HG02623 (cell line): ENCODE data around the gene MAPK9.

Source experiments
- ATAC-seq: cut with Tn5 transposase; IDR thresholded peaks from one replicate; pipeline ENCODE4 v1.9.1; 2021; ENCODE audit warnings: moderate library complexity; ENCODE audit not compliant: unreplicated experiment

The MAPK9 gene

DNA sequence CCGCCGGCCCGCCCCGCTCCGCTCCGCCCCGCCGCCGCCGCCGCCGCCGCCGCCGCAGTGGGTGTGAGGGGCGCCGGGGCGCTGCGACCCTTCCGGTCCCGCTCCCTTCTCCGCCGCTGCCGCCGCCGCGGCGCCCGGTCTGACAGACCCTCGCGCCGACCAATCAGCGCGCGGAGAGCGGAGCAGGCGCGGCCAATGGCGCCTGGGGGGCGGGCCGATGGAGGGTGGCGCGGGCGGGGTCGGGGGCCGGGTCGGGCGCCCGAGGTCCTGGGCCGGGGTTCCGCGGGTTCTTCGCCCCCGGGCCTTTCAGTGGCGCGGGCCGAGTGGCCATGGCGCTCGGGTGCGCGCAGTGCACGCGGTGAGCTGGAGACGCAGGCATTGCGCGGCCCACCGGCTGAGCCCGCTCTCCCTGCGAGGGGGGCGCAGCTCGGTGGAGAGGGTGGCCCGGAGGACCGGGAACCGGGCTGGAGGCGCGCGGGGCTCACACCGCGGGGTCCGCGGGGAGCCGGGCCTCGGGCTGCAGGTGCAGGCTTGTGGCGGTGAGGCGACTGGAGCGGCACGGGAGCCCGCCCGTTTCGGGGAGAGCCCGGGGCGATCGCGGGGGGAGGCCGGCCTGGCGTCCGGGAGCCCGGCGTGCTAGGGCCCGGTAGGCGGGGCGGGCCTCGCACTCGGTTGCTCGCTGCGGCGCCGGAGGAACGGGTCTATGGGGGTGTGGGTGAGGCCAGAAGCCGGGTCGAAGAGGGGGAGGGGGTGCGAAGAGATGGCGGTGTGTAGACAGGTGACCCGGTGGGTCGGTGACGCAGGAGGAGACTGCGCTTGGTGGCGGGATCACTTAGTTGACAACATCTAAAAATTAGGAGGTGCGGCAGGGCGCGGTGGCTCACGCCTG lies at the start of gene MAPK9:
Gene MAPK9, minus strand, starts transcription at position 141 of the 889 bp plus-strand sequence. CDS start 11,522 bp downstream, outside the sequence.
- peak; percentile 81 for ATAC-seq

DNA sequence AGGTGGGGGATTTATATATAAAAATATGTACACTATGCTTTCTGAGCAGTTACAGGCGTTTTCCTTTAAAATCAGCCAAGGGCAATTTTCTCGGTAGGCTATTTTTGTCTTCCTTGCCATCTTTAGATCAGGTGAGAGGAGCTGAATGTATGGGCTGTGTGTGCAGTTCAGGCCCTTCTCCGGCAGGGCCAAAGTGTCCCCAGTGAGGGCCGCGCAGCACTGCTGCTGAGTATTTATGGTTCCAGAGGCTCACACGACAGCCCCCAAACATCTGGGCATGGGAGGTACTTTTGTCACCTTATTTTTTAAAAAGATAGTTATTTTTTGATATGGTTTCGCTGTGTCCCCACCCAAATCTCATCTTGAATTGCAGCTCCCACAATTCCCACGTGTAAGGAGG lies 49.7 kb upstream of the MAPK9 start:
- ATAC-seq = no peak

GRCh38 chr5:180340856-180341255 lies 49.0 kb upstream of the MAPK9 start:
- no peak for ATAC-seq

DNA sequence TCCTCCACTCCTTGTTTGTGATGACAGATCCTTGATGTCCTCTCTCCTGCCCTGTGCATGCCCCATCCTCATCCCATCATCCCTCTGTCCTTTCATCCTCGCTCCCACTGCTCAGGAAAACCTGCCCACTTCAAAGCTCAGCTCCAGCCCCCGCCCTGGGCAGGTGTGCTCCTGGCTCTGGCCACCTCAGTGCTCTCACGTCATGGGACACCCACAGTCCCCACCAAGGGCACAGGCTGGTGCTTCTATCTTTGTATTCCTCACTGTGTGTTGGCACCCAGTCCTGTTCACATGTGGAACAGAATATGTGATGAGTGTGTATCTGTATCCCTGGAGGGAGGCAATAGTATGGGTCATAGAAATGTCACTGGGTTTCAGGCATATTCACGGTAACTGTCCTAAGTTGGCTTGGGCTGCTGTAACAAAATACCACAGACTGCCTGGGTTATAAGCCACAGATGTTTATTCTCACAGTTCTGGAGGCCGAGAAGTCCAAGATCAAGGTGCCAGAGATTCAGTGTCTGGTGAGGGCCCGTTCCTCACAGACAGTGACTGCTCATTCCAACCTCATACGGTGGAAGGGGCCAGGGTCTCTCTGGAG lies 47.8 kb upstream of the MAPK9 start:
- ATAC-seq = no peak

DNA sequence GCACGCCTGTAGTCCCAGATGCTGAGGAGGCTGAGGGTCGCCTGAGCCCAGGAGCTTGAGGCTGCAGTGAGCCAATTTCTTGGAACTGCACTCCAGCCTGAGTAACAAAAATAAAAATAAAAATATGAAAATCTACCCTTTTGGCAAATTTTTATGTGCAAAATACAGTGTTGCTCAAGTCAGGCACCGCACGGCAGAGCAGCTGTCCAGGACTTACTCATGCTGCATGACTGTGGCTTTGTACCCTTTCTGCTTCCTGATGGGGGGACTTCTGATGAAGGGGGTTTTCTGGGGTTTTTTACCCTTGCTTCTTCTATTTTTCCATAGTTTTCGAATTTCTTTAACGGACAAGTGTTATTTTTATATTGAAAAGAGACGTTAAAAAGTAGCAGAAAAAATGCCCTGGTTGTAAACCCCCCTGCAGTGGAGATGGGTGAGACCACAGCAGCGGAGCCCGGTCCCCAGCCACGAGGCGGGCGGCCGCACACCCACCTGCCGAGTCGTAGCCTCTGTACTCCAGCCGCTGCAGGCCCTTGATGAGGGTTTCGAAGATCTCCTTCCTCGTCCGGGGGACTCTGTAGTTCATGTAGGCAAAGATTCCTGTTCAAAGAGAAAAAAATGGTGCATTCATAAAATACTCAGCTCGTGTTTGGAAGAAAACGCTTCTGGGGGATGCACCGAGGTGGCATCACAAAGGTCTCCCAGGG lies 46.3 kb upstream of the MAPK9 start:
- ATAC-seq = no peak

- no peak for ATAC-seq
Measured at GRCh38 chr5:180336234-180337020, 44.5 kb upstream of the MAPK9 start.

DNA sequence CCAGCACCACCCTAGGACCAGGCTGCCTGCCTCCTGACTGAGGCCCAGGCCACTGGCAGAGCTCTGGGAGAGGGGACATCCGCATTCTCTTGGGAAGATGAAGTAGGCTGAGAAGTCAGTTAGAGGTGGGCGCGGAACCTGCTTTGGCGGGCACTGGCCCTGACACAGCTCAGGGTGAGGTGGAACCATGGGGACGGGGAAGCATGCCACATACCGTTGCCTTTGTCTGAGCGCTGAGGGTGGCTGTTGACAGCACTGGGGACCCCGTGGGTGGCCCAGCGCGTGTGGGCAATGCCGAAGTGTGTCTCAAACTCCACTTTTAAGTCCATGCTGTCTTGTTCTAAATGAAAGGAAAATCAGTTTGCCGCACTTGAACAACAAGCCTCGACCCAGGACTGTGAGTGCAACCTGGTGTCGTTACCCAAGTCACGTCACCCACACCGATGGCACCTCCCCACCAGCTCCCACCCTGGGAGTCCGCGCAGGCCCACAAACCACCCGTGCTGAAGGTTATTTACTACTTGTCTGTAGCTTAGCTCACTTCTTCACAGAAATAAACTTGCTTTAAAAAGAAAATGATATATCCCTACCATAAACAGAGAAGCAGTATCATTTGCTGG lies 43.8 kb upstream of the MAPK9 start:
- no peak for ATAC-seq

GRCh38 chr5:180334751-180335613 lies 43.1 kb upstream of the MAPK9 start:
- ATAC-seq = no peak

- no peak for ATAC-seq
Measured at GRCh38 chr5:180334176-180334575, 42.3 kb upstream of the MAPK9 start.

- no peak for ATAC-seq
Measured at GRCh38 chr5:180333661-180334060, 41.8 kb upstream of the MAPK9 start.

- ATAC-seq = no peak
Measured at GRCh38 chr5:180332861-180333260, 41.0 kb upstream of the MAPK9 start.

GRCh38 chr5:180332051-180332517 lies 40.2 kb upstream of the MAPK9 start:
- ATAC-seq = no peak

DNA sequence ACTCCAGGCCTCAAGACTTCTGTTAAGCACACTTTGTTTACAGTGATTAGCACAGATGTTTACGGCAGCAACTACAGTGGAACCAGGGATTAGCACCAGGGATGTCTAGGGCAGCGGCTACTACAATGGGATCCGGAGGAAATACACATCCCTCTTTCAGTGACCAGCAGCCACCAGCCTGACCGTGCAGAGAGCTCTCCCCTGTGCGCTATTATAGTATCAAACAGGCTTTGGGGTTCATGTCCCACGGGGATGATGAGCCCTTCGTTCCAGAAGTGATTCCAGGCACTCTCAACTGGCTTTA lies 39.7 kb upstream of the MAPK9 start:
- no peak for ATAC-seq

DNA sequence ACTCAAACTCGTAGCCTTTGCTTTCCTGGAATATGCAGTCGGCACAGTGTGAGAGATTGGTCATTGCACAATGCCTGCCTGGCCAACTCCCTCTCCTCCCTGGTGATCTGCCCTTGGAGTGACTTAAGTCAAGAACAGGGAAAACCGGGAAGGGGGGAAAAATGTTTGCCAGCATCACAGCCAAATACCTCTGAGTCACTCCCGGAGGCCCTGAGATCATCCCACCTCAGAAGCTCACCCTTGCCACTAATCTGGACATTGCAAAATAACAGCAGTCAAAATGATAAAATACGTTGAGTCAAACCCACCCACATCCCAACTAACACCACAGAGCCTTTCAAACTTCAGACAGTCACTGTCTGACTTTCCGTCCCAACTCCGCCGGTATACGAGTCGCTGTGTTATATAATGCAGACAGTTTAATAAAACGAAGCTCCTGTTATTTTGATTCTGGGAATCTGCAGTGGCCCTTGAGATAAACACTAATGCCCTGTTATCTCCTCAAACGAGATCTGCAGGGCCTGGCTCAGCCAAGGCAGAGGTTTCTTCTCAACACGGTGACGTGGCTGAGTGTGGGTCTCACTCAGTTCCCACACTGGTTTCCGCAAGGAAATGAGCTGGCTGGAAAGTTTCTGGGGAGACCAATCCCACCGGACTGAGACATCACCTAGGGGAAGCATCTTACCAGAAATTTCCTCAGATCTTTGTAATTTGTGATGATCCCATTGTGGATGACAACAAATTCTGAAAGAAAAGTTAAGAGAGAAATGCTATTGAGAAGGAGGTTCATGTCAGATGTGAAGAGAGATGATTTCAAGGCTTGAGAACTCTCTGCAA lies 39.1 kb upstream of the MAPK9 start:
- no peak for ATAC-seq

DNA sequence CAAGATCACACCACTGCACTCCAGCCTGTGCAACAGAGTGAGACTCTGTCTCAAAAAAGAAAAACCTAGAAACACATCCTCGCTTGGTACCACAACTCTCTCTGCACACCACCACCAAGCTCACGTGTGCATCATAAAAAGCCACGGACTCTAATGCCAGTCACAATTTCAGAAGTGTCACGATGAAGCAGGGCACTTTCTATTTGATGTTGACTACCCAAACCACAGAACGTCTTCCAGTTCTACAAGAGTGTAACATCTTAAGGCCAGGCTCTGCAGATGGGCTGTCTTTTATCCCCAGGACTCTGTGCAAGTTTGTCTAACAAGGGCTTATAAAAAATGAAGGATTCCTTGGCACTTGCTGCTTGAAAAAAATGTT lies 38.4 kb upstream of the MAPK9 start:
- no peak for ATAC-seq

- no peak for ATAC-seq
Measured at GRCh38 chr5:180329606-180330269, 37.9 kb upstream of the MAPK9 start.

DNA sequence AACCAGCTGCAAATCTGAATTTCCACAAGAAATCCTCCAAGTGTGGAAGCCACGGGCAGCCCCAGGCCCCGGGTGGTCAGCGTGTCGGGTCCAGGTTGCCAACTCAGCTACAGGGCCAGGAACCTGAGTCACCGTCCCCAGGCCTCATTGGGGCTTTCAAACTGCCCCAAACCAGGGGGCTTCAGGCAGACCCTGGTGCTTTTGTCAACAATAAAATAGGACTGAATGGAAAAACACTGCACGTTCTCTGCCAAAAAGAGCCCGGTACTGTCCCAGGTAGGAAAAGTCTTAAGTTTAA lies 37.2 kb upstream of the MAPK9 start:
- ATAC-seq = no peak

DNA sequence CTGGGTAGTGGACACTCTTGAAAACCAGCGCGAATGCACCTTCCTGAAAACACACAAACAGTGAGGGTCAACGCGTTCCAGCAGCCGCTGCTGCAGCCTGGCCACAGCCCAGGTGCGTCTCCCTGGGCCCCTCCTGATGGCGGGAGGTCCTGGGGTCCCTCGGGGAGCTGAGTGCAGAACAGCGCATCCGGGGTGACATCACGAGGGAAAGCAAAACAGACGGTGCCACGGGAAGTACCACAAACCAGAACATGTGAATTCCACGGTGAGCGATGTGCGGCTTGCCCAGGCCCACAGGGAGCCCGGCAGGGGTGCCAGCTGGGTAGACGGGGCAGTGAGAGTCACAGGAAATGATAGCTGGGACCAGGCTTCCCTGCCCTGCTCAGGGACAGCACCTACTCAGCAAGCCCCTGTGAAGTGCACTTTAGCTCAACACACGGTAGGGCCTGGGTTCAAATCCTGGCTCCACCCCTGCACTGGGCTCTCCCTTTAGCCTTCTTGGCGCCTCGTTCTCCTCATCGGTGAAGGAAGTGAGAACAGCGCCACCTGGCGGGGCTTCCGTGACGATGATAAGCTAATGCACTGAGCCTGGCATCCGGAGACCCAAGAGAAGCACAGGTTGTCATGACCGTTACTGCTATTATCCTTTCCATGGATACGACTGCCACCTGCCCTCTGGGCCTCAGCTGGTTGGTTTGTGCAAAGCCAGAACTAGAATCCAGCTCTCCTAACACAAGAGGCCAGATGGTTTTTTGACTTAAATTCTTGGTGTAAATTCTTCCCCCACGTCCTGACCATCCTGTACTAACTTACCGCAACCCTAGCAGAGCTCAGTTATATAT lies 36.6 kb upstream of the MAPK9 start:
- ATAC-seq = no peak
